Keratinocyte (primary cell): ENCODE measurements around the gene DCN.

Experiments used
- CTCF ChIP-seq, 3 experiments: IDR thresholded peaks in 1 of 3; conservative IDR thresholded peaks in 1 of 3; optimal IDR thresholded peaks in 1 of 3; 2 replicates in 2 of 3; 3 replicates in 1 of 3; pipeline versions ENCODE3 to v1.5.1; 2011; ENCODE audit warnings: low read length in 3 of 3, mild to moderate bottlenecking in 3 of 3, moderate library complexity in 2 of 3, control low read depth in 1 of 3, inconsistent platforms in 1 of 3; ENCODE audit not compliant: insufficient read depth in 2 of 3; ENCODE audit errors: extremely low read depth in 1 of 3
- EZH2 ChIP-seq: IDR thresholded peaks from one replicate; pipeline ENCODE4 v1.6.1; 2012; ENCODE audit warnings: inconsistent platforms, mild to moderate bottlenecking, low read length, moderate library complexity

DNA sequence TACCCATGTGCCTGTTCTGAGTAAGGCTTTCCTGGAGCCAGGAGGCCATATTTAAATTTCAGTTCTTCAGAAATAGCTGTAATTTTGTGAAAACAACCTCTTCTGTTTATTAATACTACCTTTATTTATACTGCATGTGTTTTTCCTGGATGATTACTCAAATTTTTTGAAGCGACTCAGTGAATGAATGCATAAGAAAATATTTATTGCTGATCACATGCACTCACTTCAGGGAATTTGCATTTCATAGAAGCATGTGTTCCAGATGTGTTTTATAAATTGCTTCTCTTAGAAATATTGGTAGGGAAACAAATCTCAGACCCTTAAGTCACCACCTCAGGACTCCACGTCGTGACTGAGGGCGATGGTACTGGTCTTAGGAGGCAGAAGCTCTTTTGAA is 21.8 kb upstream of the DCN start:
- TF ChIP-seq EZH2 (no peak), CTCF (optimal IDR thresholded peaks at IDR 0.05 in 1 of 3, IDR thresholded peaks at IDR 0.05 in 1 of 3, conservative IDR thresholded peaks at IDR 0.05 in 1 of 3; ENCODE audit: extremely low read depth in 1 of 3, insufficient read depth in 2 of 3, low read length in 3 of 3) (no peak)
